Bronchial epithelial cell (primary cell): ENCODE data around the gene ABCC4. TPM values are rescaled to one million over a fixed set of nuclear protein-coding genes. Genes with fewer than 3 reads are reported as not detected.

ENCODE experiments used
- DNase-seq: peaks from one replicate; pipeline ENCODE4 v3.0.0-alpha.2; 2010; ENCODE audit warnings: low read depth
- FAIRE-seq: peaks from 2 replicates; lab custom pipeline; 2011; peaks lifted over from hg19 to GRCh38; lab: Jason Lieb, UNC
- H3K27me3 ChIP-seq: 2 replicates; pipeline ENCODE4 v1.5.1; 2011; ENCODE audit warnings: low read length; ENCODE audit not compliant: control insufficient read depth, insufficient read depth
- H3K36me3 ChIP-seq: 2 replicates; pipeline ENCODE4 v1.5.1; 2011; ENCODE audit warnings: low read length; ENCODE audit not compliant: control insufficient read depth, insufficient read depth
- H3K4me3 ChIP-seq: 2 replicates; pipeline ENCODE4 v1.5.1; 2011; ENCODE audit warnings: mild to moderate bottlenecking, low read depth, low read length, control low read depth
- total RNA-seq: library from RNA; depleted of rRNA; stranded (reverse); fragments of >200 nt; gene quantifications from 2 replicates; pipeline ENCODE4 v1.2.1, GENCODE V29; 2014
- TF ChIP-seq, protein P1 (sequence below): IDR thresholded peaks from 2 replicates; pipeline ENCODE4 v1.5.1; 2011; ENCODE audit warnings: mild to moderate bottlenecking, moderate library complexity, low read length, control low read depth, inconsistent platforms; ENCODE audit not compliant: insufficient read depth, severe bottlenecking

ABCC4 gene
- total RNA-seq, 1 donor from 2014 or later: 6.8 TPM

DNA sequence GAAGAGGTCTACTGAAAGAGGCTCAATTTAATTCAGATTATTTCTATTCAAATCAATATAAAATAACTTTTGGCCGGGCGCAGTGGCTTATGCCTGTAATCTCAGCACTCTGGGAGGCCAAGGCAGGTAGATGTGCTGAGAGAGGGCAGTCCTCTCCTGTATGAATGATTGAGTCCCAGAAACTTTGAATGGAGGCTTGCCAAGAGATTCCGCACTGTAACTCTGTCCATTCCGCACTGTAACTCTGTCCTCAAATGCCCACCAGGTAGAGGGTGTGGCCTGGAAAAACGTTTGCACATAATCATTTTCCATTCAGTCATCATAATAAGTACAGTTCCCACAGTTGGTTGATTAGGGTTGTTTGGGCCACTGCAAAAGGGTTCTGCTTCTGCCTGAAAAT lies 314.2 kb downstream of the ABCC4 start:
- TF ChIP-seq, protein P1, sequence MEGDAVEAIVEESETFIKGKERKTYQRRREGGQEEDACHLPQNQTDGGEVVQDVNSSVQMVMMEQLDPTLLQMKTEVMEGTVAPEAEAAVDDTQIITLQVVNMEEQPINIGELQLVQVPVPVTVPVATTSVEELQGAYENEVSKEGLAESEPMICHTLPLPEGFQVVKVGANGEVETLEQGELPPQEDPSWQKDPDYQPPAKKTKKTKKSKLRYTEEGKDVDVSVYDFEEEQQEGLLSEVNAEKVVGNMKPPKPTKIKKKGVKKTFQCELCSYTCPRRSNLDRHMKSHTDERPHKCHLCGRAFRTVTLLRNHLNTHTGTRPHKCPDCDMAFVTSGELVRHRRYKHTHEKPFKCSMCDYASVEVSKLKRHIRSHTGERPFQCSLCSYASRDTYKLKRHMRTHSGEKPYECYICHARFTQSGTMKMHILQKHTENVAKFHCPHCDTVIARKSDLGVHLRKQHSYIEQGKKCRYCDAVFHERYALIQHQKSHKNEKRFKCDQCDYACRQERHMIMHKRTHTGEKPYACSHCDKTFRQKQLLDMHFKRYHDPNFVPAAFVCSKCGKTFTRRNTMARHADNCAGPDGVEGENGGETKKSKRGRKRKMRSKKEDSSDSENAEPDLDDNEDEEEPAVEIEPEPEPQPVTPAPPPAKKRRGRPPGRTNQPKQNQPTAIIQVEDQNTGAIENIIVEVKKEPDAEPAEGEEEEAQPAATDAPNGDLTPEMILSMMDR: no peak
- no peaks in the 10 kb centered on the region for H3K36me3 ChIP-seq
- FAIRE-seq (no peak), DNase-seq (no peak)
- no peaks in the 10 kb centered on the region for H3K27me3 ChIP-seq
- no peak overlapping the region for H3K4me3 ChIP-seq

DNA sequence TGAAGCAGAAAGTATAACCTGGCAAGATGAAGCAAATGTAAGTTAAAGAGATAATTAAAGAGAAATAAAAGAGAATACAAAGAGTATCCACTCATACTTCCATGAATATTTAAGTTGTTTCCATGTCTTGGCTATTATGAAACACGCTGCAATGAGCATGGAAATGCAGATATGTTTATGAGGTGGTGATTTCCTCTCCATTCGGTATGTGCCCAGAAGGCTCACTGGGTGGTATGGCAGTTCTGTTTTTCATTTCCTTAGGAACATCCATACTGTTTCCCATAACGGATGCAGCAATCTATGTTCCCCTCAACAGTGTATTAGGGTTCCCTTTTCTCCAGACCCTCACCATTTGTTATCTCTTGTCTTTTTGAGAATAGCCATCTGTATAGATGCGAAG lies 316.3 kb downstream of the ABCC4 start:
- FAIRE-seq (no peak), DNase-seq (no peak)
- Histone ChIP-seq H3K36me3 (no peaks in the 10 kb centered on the region), H3K4me3 (no peak overlapping the region), H3K27me3 (no peaks in the 10 kb centered on the region)
- TF ChIP-seq, protein P1: no peak

DNA sequence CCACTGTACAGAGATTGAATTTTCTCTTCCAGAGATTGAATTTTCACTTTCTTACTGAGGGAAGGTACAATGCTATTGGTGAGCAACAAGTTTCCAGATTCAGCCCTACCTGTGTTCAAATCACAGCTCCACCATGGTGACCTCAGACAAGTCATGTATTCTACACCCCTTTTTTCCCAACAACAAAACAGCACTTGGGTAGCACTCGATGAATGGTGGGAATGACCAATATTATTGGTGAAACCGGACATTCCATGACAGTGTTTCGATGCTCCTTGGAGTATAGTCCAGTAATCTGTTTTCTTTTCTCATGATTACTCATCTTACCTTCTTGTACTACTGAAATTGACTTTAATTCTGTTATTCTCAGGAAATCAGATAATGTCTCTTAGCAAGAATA lies 322.7 kb downstream of the ABCC4 start:
- no peak overlapping the region for H3K4me3 ChIP-seq
- H3K36me3 ChIP-seq: no peaks in the 10 kb centered on the region
- DNase-seq (no peak), FAIRE-seq (no peak)
- TF ChIP-seq, protein P1: no peak
- no peaks in the 10 kb centered on the region for H3K27me3 ChIP-seq

DNA sequence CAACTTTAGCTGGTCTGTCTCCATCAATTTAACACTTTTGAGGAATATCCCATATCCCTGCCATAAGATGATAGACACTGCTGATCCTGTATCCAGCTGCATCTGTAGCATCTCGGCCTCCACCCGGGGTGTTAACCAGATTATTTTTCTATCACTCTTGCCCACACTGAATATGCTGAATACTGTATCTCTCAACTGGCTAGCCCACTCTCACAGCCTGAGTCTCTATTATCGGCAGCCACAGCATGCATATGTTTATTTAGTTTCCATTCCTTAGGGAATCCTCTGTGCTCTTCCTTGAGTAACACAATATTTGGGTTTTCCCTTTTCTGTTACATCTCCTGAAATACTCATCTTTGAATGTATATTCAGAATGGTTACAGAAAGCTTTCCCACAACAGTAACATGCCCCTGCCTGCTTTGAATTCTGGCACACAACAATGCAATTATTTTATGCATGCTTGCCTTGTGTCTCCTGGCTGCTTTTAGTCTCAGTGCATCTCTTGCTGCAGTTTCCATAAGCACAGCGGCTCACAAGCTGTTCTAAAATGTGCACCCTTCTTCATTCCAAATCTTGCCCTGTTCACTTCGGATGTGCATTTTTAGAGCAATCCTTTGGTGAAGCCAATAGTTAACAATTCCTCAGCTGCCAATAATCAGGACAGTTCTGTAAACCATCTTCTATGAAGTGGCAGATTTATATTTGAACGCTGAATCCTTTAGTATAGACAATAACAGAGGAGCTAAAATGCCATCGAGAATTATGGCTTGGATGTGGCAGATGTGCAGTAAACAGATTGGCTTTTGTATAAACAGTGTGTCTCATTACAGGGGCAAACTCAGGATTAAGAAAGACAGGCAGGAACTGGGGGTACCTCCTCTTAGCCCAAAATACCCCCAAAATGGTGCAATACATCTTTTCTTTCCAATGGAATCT lies 327.0 kb downstream of the ABCC4 start:
- Histone ChIP-seq H3K27me3 (no peaks in the 10 kb centered on the region), H3K36me3 (no peaks in the 10 kb centered on the region), H3K4me3 (no peak overlapping the region)
- TF ChIP-seq, protein P1: no peak
- no peak for DNase-seq
- no peak for FAIRE-seq

DNA sequence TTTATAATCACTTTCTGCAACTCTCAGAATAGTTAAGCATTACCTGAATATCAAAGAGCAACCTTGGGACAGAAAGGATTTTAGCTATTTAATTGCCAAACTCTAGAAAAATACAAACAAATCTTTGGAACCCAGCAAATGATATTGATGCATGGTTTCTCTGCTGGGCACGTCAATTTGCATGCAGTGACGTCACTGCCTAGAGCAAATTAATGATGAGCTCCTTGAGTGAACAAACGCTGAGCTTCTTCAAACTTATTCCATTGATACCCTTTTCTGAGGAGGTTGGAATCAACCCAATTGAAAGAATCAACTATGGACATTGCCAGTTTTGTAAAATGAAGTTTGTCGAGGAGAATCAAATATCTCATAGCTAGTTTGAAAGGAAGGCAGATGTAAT lies 329.0 kb downstream of the ABCC4 start:
- H3K27me3 ChIP-seq: peaks cover 4% of the 10 kb centered on the region
- no peaks in the 10 kb centered on the region for H3K36me3 ChIP-seq
- H3K4me3 ChIP-seq: no peak overlapping the region
- TF ChIP-seq, protein P1: no peak
- DNase-seq: no peak
- FAIRE-seq: no peak
